Endothelial cell of umbilical vein (primary cell): ENCODE measurements around the gene ESF1.

ENCODE experiments used
- EZH2 ChIP-seq: IDR thresholded peaks from 2 replicates; pipeline ENCODE4 v1.6.1; 2012; ENCODE audit warnings: borderline replicate concordance, low read depth, mild to moderate bottlenecking, moderate library complexity, low read length, inconsistent platforms; ENCODE audit not compliant: severe bottlenecking
- FOS ChIP-seq: IDR thresholded peaks from 2 replicates; pipeline ENCODE4 v1.6.1; 2011; ENCODE audit warnings: mild to moderate bottlenecking, low read length, moderate library complexity, borderline replicate concordance; ENCODE audit not compliant: insufficient read depth
- TF ChIP-seq, protein P1 (sequence below), 2 donors: IDR thresholded peaks; 1 replicate in 1 of 2; 2 replicates in 1 of 2; pipeline ENCODE4 v1.5.1; 2011; ENCODE audit warnings: low read length in 2 of 2, mild to moderate bottlenecking in 2 of 2, moderate library complexity in 2 of 2, control low read depth in 1 of 2, inconsistent platforms in 1 of 2, low read depth in 1 of 2; ENCODE audit not compliant: insufficient read depth in 1 of 2; ENCODE audit errors: extremely low read depth in 1 of 2
- TF ChIP-seq, protein P2 (sequence below): IDR thresholded peaks from 2 replicates; pipeline ENCODE4 v1.6.1; 2011; ENCODE audit not compliant: insufficient read depth, insufficient read length

DNA sequence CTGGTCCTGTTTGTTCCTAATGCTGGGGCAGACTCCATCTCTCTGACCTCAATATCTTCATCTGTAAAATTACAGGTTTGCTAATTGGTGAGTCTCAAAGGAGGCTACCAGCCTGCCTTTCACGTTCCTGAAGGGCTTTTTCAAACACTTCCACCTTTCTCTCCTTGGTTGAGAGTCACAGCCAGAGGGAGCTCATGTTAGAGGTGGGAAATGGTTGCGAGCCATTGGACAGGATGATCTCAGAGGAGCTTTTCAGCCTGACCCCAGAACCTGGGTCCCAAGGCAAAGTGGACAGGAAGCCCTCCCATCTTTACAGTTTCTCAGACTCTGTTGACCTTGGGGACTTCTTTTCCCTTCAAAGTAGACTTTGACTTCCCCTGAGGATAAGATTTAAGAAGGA is 37.7 kb upstream of the ESF1 start:
- TF ChIP-seq, protein P1, sequence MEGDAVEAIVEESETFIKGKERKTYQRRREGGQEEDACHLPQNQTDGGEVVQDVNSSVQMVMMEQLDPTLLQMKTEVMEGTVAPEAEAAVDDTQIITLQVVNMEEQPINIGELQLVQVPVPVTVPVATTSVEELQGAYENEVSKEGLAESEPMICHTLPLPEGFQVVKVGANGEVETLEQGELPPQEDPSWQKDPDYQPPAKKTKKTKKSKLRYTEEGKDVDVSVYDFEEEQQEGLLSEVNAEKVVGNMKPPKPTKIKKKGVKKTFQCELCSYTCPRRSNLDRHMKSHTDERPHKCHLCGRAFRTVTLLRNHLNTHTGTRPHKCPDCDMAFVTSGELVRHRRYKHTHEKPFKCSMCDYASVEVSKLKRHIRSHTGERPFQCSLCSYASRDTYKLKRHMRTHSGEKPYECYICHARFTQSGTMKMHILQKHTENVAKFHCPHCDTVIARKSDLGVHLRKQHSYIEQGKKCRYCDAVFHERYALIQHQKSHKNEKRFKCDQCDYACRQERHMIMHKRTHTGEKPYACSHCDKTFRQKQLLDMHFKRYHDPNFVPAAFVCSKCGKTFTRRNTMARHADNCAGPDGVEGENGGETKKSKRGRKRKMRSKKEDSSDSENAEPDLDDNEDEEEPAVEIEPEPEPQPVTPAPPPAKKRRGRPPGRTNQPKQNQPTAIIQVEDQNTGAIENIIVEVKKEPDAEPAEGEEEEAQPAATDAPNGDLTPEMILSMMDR (IDR thresholded peaks at IDR 0.05; ENCODE audit: extremely low read depth in 1 of 2, insufficient read depth in 1 of 2, low read depth in 1 of 2, low read length in 2 of 2) = no peak
- TF ChIP-seq, protein P2, sequence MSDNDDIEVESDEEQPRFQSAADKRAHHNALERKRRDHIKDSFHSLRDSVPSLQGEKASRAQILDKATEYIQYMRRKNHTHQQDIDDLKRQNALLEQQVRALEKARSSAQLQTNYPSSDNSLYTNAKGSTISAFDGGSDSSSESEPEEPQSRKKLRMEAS = no peak
- TF ChIP-seq FOS (no peak), EZH2 (no peak)
